Keratinocyte (primary cell): ENCODE results near the gene VWC2L. TPM values are rescaled to one million over a fixed set of nuclear protein-coding genes. Genes with fewer than 3 reads are reported as not detected.

Experiments
- DNase-seq: peaks from one replicate; pipeline ENCODE4 v3.0.0-alpha.2; 2011; ENCODE audit warnings: low read depth, missing footprints, low spot score
- FAIRE-seq: peaks from 2 replicates; lab custom pipeline; 2011; peaks lifted over from hg19 to GRCh38; lab: Jason Lieb, UNC
- H2AFZ ChIP-seq: 2 replicates; pipeline ENCODE4 v1.6.0; 2012; ENCODE audit warnings: low read length, control low read depth, inconsistent platforms; ENCODE audit not compliant: control insufficient read depth
- H3K27ac ChIP-seq: 2 replicates; pipeline ENCODE4 v1.5.1; 2011; ENCODE audit warnings: low read length; ENCODE audit not compliant: control insufficient read depth, insufficient read depth
- H3K27me3 ChIP-seq: 3 replicates; pipeline ENCODE4 v1.6.0; 2011; ENCODE audit warnings: low read length; ENCODE audit not compliant: control insufficient read depth, insufficient read depth; ENCODE audit errors: extremely low read depth
- H3K36me3 ChIP-seq, 2 experiments: 2 replicates in 1 of 2; 3 replicates in 1 of 2; pipeline ENCODE4 v1.5.1; 2011; ENCODE audit warnings: low read length in 2 of 2, mild to moderate bottlenecking in 1 of 2; ENCODE audit not compliant: control insufficient read depth in 2 of 2, insufficient read depth in 2 of 2; ENCODE audit errors: extremely low read depth in 1 of 2
- H3K4me1 ChIP-seq: 3 replicates; pipeline ENCODE4 v1.5.1; 2011; ENCODE audit warnings: low read length; ENCODE audit not compliant: control insufficient read depth, insufficient read depth; ENCODE audit errors: extremely low read depth
- H3K4me2 ChIP-seq: 3 replicates; pipeline ENCODE4 v1.6.0; 2011; ENCODE audit warnings: low read depth, low read length; ENCODE audit not compliant: control insufficient read depth, insufficient read depth; ENCODE audit errors: extremely low read depth
- H3K4me3 ChIP-seq, 3 experiments: fragments of 200-600 bp in 1 of 3; sonication (generic) in 1 of 3; 2 replicates in 2 of 3; 3 replicates in 1 of 3; pipeline ENCODE4 v1.5.1; 2011 to 2016; ENCODE audit warnings: low read length in 3 of 3, mild to moderate bottlenecking in 3 of 3, control low read depth in 2 of 3, inconsistent platforms in 1 of 3, low read depth in 1 of 3, mixed read lengths in 1 of 3, mixed run types in 1 of 3, moderate library complexity in 1 of 3; ENCODE audit not compliant: control insufficient read depth in 2 of 3, insufficient read depth in 2 of 3; ENCODE audit errors: extremely low read depth in 1 of 3
- H3K79me2 ChIP-seq: 2 replicates; pipeline ENCODE4 v1.6.0; 2012; ENCODE audit warnings: low read length; ENCODE audit not compliant: control insufficient read depth, insufficient read depth
- H3K9ac ChIP-seq: 3 replicates; pipeline ENCODE4 v1.6.0; 2011; ENCODE audit warnings: low read length; ENCODE audit not compliant: control insufficient read depth, insufficient read depth; ENCODE audit errors: extremely low read depth
- H3K9me1 ChIP-seq: 3 replicates; pipeline ENCODE4 v1.6.0; 2011; ENCODE audit warnings: low read length; ENCODE audit not compliant: control insufficient read depth, insufficient read depth; ENCODE audit errors: extremely low read depth
- H3K9me3 ChIP-seq: 2 replicates; pipeline ENCODE4 v1.5.1; 2012; ENCODE audit warnings: low read depth, low read length; ENCODE audit not compliant: control insufficient read depth
- H4K20me1 ChIP-seq: 3 replicates; pipeline ENCODE4 v1.6.0; 2011; ENCODE audit warnings: low read length; ENCODE audit not compliant: control insufficient read depth, insufficient read depth; ENCODE audit errors: extremely low read depth
- CTCF ChIP-seq, 3 experiments: IDR thresholded peaks in 1 of 3; conservative IDR thresholded peaks in 1 of 3; optimal IDR thresholded peaks in 1 of 3; 2 replicates in 2 of 3; 3 replicates in 1 of 3; pipeline versions ENCODE3 to v1.5.1; 2011; ENCODE audit warnings: low read length in 3 of 3, mild to moderate bottlenecking in 3 of 3, moderate library complexity in 2 of 3, control low read depth in 1 of 3, inconsistent platforms in 1 of 3; ENCODE audit not compliant: insufficient read depth in 2 of 3; ENCODE audit errors: extremely low read depth in 1 of 3
- EZH2 ChIP-seq: IDR thresholded peaks from one replicate; pipeline ENCODE4 v1.6.1; 2012; ENCODE audit warnings: inconsistent platforms, mild to moderate bottlenecking, low read length, moderate library complexity
- dilution Hi-C: fragments of 300-500 bp; cut with MboI; formaldehyde crosslinking; loops from one replicate; pipeline ENCODE4 v1.7.0; 2020; ENCODE audit warnings: low sequenced_read_pairs; ENCODE audit not compliant: extremely low pct_ligation_motif_present
- polyA plus RNA-seq, 5 experiments: library from polyadenylated mRNA; depleted of rRNA in 3 of 5; stranded (reverse) in 3 of 5; stranded (forward) in 1 of 5; unstranded in 1 of 5; fragments of >200 nt; gene quantifications; 1 replicate in 1 of 5; 2 replicates in 3 of 5; 3 replicates in 1 of 5; pipeline versions ENCODE4 v1.2.1 to v1.2.3, GENCODE V29; 2011 to 2012; ENCODE audit warnings: missing spikeins in 2 of 5, low read depth in 1 of 5, low replicate concordance in 1 of 5

The VWC2L gene
- polyA plus RNA-seq, 1 donor (not counting 4 experiments of a cell fraction or from before 2014, with no cell fraction given) = not detected

GRCh38 chr2:214507032-214507431, 96.2 kb downstream of the VWC2L start:
- no peak for TF ChIP-seq EZH2
- TF ChIP-seq CTCF (optimal IDR thresholded peaks at IDR 0.05 in 1 of 3, IDR thresholded peaks at IDR 0.05 in 1 of 3, conservative IDR thresholded peaks at IDR 0.05 in 1 of 3; ENCODE audit: extremely low read depth in 1 of 3, insufficient read depth in 2 of 3, low read length in 3 of 3) = no peak
- FAIRE-seq = no peak
- dilution Hi-C loops = no loop called here

GRCh38 chr2:214514704-214515103, 103.8 kb downstream of the VWC2L start:
- Histone ChIP-seq H3K9me3 (no peaks in the 10 kb centered on the region), H3K4me3 (no peak overlapping the region), H3K4me2 (no peak overlapping the region), H3K9me1 (no peaks in the 10 kb centered on the region), H3K36me3 (no peaks in the 10 kb centered on the region), H3K27me3 (no peaks in the 10 kb centered on the region), H3K27ac (no peak overlapping the region), H3K79me2 (no peaks in the 10 kb centered on the region), H3K4me1 (no peaks in the 10 kb centered on the region), H2AFZ (no peak overlapping the region), H4K20me1 (no peaks in the 10 kb centered on the region), H3K9ac (no peak overlapping the region)
- no peak for FAIRE-seq
- DNase-seq = no peak
- TF ChIP-seq CTCF (optimal IDR thresholded peaks at IDR 0.05 in 1 of 3, IDR thresholded peaks at IDR 0.05 in 1 of 3, conservative IDR thresholded peaks at IDR 0.05 in 1 of 3; ENCODE audit: extremely low read depth in 1 of 3, insufficient read depth in 2 of 3, low read length in 3 of 3) = no peak
- no peak for TF ChIP-seq EZH2
- dilution Hi-C loops = no loop called here

More at GRCh38 chr2:214507032-214507431, 96.2 kb downstream of the VWC2L start:
- no peak overlapping the region for H3K27ac ChIP-seq
- H4K20me1 ChIP-seq = no peaks in the 10 kb centered on the region
- no peaks in the 10 kb centered on the region for H3K9me1 ChIP-seq
- H3K9me3 ChIP-seq = no peaks in the 10 kb centered on the region
- H3K27me3 ChIP-seq = no peaks in the 10 kb centered on the region
- no peak overlapping the region for H2AFZ ChIP-seq
- H3K36me3 ChIP-seq = no peaks in the 10 kb centered on the region
- no peak for DNase-seq
- H3K4me2 ChIP-seq = no peak overlapping the region
- no peak overlapping the region for H3K9ac ChIP-seq
- no peaks in the 10 kb centered on the region for H3K4me1 ChIP-seq
- H3K4me3 ChIP-seq = no peak overlapping the region
- no peaks in the 10 kb centered on the region for H3K79me2 ChIP-seq
